Measurements from ENCODE around the gene NDUFC2.
"Not testable (repeated sequence)": the region's sequence is repeated elsewhere in the genome, so short reads cannot be mapped to it uniquely, and the experiment has no call there.

NDUFC2 gene

DNA sequence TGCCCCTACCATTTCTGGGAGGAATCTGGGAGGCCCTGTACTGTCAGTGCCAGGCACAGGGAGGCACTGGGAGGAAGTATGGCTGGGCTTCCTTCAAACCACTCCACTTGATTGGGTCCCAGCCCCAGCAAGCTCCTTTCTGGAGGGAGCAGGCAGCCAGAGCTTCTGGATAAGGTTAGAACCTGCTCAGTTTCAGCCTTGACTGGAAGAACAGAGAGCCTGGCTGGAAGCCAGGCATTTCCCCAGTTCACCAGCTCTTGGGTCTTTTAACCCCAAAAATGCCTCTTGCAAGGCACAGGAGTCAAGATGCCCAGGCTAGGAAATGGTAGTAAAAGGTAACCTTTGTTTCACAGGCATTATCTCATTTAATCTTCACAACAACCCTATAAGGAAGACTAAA, 47.6 kb downstream of the NDUFC2 start:
- no peaks in the 10 kb centered on the region for H3K36me3 ChIP-seq (ENCODE audit: control insufficient read depth in 2 of 2, insufficient read depth in 2 of 2, low read length in 2 of 2)
- no peak overlapping the region for H3K4me3 ChIP-seq (ENCODE audit: low read length in 2 of 2)
- H3K9me3 ChIP-seq (ENCODE audit: control insufficient read depth in 2 of 2, low read length in 2 of 2) = no peaks in the 10 kb centered on the region
- peaks cover 9 to 18% of the 10 kb centered on the region in 2 donors for H3K4me1 ChIP-seq (ENCODE audit: control insufficient read depth in 2 of 2, insufficient read depth in 2 of 2, low read length in 2 of 2)
- H3K27me3 ChIP-seq (ENCODE audit: control insufficient read depth in 2 of 2, insufficient read depth in 2 of 2, low read length in 2 of 2) = no peaks in the 10 kb centered on the region
- no peak overlapping the region for H3K9ac ChIP-seq (ENCODE audit: low read depth in 1 of 2, low read length in 2 of 2)
- H3K27ac ChIP-seq (ENCODE audit: low read depth in 2 of 2, low read length in 2 of 2) = no peak overlapping the region

DNA sequence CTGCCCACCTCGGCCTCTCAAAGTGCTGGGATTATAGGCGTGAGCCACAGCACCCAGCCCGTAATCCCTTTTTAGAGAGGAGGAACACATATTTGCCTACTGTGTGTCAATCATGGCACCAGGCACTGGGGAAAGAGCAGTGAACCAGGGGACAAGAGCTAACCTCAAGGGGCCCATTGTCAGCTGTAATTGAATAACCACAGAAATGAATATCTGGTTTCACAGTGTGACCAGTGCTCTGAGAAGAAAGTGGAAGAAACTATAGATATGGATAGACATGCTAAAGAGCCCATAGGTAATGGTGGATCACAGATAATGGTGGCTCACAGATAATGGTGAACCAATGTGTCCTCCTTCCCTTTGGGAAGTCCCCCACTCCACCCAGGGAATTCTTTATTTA, 48.0 kb downstream of the NDUFC2 start:
- no peak overlapping the region for H3K9ac ChIP-seq (ENCODE audit: low read depth in 1 of 2, low read length in 2 of 2)
- no peaks in the 10 kb centered on the region for H3K9me3 ChIP-seq (ENCODE audit: control insufficient read depth in 2 of 2, low read length in 2 of 2)
- H3K4me1 ChIP-seq (ENCODE audit: control insufficient read depth in 2 of 2, insufficient read depth in 2 of 2, low read length in 2 of 2) = peaks cover 6 to 14% of the 10 kb centered on the region in 2 donors
- no peaks in the 10 kb centered on the region for H3K36me3 ChIP-seq (ENCODE audit: control insufficient read depth in 2 of 2, insufficient read depth in 2 of 2, low read length in 2 of 2)
- H3K27ac ChIP-seq (ENCODE audit: low read depth in 2 of 2, low read length in 2 of 2) = no peak overlapping the region
- no peaks in the 10 kb centered on the region for H3K27me3 ChIP-seq (ENCODE audit: control insufficient read depth in 2 of 2, insufficient read depth in 2 of 2, low read length in 2 of 2)
- H3K4me3 ChIP-seq (ENCODE audit: low read length in 2 of 2) = no peak overlapping the region

DNA sequence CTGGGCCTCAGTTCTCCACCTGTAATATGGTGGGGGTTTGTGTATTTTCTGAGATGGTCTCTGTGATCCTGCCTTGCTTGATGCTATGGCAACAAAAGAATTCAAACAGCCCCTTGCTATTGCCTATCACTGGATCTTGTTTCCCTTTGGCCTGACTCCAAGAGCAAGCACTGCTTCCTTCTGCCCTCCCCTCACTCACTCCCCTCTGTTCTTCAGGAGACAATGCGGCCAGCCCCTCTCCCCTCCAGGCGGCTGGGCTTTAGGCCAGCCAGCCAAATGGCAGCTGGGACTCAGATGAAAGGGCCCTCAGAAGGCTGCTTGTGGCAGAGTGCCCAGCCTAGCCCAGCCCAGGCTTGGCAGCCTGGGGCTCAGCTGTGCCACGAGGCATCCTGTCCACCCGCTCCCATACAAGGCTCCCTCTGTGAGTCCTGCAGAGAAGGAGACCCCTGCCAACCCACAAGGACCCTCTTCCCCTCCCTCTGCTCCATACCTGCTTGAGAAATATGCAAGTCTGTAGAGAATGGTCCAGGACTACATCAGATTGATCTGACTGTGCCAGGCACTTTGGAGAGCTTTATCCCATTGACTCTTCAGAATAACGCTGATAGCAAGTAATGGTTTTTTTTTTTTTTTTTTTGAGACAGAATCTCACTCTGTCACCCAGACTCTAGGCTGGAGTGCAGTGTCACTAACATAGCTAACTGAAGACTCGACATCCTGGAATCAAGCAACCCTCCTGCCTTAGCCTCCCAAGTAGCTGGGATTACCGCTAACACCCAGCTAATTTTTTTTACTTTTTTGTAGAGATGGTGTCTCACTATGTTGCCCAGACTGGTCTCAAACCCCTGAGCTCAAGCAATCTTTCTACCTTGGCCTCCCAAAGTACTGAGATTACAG, 49.0 kb downstream of the NDUFC2 start:
- Histone ChIP-seq H3K27me3 (ENCODE audit: control insufficient read depth in 2 of 2, insufficient read depth in 2 of 2, low read length in 2 of 2) (no peaks in the 10 kb centered on the region), H3K4me1 (ENCODE audit: control insufficient read depth in 2 of 2, insufficient read depth in 2 of 2, low read length in 2 of 2) (peaks cover 5 to 11% of the 10 kb centered on the region in 2 donors), H3K36me3 (ENCODE audit: control insufficient read depth in 2 of 2, insufficient read depth in 2 of 2, low read length in 2 of 2) (no peaks in the 10 kb centered on the region), H3K9ac (ENCODE audit: low read depth in 1 of 2, low read length in 2 of 2) (no peak overlapping the region), H3K4me3 (ENCODE audit: low read length in 2 of 2) (no peak overlapping the region), H3K9me3 (ENCODE audit: control insufficient read depth in 2 of 2, low read length in 2 of 2) (no peaks in the 10 kb centered on the region), H3K27ac (ENCODE audit: low read depth in 2 of 2, low read length in 2 of 2) (no peak overlapping the region)

GRCh38 chr11:78028423-78028822, 51.2 kb downstream of the NDUFC2 start:
- not testable (repeated sequence) for H3K27me3 ChIP-seq (ENCODE audit: control insufficient read depth in 2 of 2, insufficient read depth in 2 of 2, low read length in 2 of 2); H3K36me3 ChIP-seq (ENCODE audit: control insufficient read depth in 2 of 2, insufficient read depth in 2 of 2, low read length in 2 of 2); H3K4me3 ChIP-seq (ENCODE audit: low read length in 2 of 2); H3K9me3 ChIP-seq (ENCODE audit: control insufficient read depth in 2 of 2, low read length in 2 of 2); H3K9ac ChIP-seq (ENCODE audit: low read depth in 1 of 2, low read length in 2 of 2); H3K27ac ChIP-seq (ENCODE audit: low read depth in 2 of 2, low read length in 2 of 2)
- H3K4me1 ChIP-seq (ENCODE audit: control insufficient read depth in 2 of 2, insufficient read depth in 2 of 2, low read length in 2 of 2) = peaks cover 5 to 11% of the 10 kb centered on the region in 2 donors

DNA sequence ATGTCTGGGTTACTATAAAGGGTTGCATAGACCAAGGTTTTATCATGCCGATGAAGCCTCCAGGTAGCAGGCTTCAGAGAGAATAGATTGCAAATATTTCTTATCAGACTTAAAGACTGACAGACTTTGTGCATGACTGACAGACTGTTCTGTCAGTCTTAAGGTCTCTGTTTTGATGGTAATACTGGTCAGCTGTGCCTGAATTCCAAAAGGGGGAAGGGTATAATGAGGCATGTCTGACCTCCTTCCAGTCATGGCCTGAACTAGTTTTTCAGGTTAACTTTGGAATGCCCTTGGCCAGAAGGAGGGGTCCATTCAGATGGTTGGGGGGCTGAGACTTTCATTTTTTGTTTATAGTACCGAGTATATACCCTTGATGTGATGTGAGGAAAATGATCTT, 51.9 kb downstream of the NDUFC2 start:
- no peaks in the 10 kb centered on the region for H3K36me3 ChIP-seq (ENCODE audit: control insufficient read depth in 2 of 2, insufficient read depth in 2 of 2, low read length in 2 of 2)
- H3K27ac ChIP-seq (ENCODE audit: low read depth in 2 of 2, low read length in 2 of 2) = no peak overlapping the region
- no peaks in the 10 kb centered on the region for H3K9me3 ChIP-seq (ENCODE audit: control insufficient read depth in 2 of 2, low read length in 2 of 2)
- peaks cover 5 to 11% of the 10 kb centered on the region in 2 donors for H3K4me1 ChIP-seq (ENCODE audit: control insufficient read depth in 2 of 2, insufficient read depth in 2 of 2, low read length in 2 of 2)
- no peak overlapping the region for H3K9ac ChIP-seq (ENCODE audit: low read depth in 1 of 2, low read length in 2 of 2)
- no peak overlapping the region for H3K4me3 ChIP-seq (ENCODE audit: low read length in 2 of 2)
- H3K27me3 ChIP-seq (ENCODE audit: control insufficient read depth in 2 of 2, insufficient read depth in 2 of 2, low read length in 2 of 2) = no peaks in the 10 kb centered on the region

DNA sequence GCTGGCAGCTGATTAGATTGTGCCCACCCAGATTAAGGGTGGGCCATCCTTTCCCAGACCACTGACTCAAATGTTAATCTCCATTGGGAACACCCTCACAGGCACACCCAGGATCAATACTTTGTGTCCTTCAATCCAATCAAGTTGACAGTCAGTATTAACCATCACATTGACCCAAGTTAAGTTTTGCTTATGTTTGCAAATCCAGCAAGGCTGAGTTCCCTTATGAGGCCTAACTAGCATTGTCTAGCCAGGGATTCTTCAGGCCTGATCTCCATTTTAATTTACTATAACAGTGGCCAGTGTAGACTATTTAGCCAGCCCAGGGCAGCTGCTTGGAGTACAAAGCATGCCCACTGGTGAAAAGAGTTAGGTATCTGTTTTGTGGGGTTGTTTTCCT, 54.3 kb downstream of the NDUFC2 start:
- Histone ChIP-seq H3K9ac (ENCODE audit: low read depth in 1 of 2, low read length in 2 of 2) (no peak overlapping the region), H3K4me3 (ENCODE audit: low read length in 2 of 2) (no peak overlapping the region), H3K27me3 (ENCODE audit: control insufficient read depth in 2 of 2, insufficient read depth in 2 of 2, low read length in 2 of 2) (peaks cover 0 to 2% of the 10 kb centered on the region in 2 donors), H3K36me3 (ENCODE audit: control insufficient read depth in 2 of 2, insufficient read depth in 2 of 2, low read length in 2 of 2) (no peaks in the 10 kb centered on the region), H3K27ac (ENCODE audit: low read depth in 2 of 2, low read length in 2 of 2) (no peak overlapping the region), H3K4me1 (ENCODE audit: control insufficient read depth in 2 of 2, insufficient read depth in 2 of 2, low read length in 2 of 2) (peaks cover under 1 to 10% of the 10 kb centered on the region in 2 donors), H3K9me3 (ENCODE audit: control insufficient read depth in 2 of 2, low read length in 2 of 2) (no peaks in the 10 kb centered on the region)

- Histone ChIP-seq H3K27me3 (ENCODE audit: control insufficient read depth in 2 of 2, insufficient read depth in 2 of 2, low read length in 2 of 2) (peaks cover 0 to 2% of the 10 kb centered on the region in 2 donors), H3K4me1 (ENCODE audit: control insufficient read depth in 2 of 2, insufficient read depth in 2 of 2, low read length in 2 of 2) (peaks cover 0 to 10% of the 10 kb centered on the region in 2 donors), H3K36me3 (ENCODE audit: control insufficient read depth in 2 of 2, insufficient read depth in 2 of 2, low read length in 2 of 2) (no peaks in the 10 kb centered on the region), H3K27ac (ENCODE audit: low read depth in 2 of 2, low read length in 2 of 2) (peak overlapping the region; percentile 64 to 72), H3K9me3 (ENCODE audit: control insufficient read depth in 2 of 2, low read length in 2 of 2) (no peaks in the 10 kb centered on the region), H3K9ac (ENCODE audit: low read depth in 1 of 2, low read length in 2 of 2) (peak overlapping the region in 1 of 2 donors; percentile 96), H3K4me3 (ENCODE audit: low read length in 2 of 2) (peak overlapping the region; percentile 77 to 87)
Observed at GRCh38 chr11:78023426-78023825, 56.2 kb downstream of the NDUFC2 start.

DNA sequence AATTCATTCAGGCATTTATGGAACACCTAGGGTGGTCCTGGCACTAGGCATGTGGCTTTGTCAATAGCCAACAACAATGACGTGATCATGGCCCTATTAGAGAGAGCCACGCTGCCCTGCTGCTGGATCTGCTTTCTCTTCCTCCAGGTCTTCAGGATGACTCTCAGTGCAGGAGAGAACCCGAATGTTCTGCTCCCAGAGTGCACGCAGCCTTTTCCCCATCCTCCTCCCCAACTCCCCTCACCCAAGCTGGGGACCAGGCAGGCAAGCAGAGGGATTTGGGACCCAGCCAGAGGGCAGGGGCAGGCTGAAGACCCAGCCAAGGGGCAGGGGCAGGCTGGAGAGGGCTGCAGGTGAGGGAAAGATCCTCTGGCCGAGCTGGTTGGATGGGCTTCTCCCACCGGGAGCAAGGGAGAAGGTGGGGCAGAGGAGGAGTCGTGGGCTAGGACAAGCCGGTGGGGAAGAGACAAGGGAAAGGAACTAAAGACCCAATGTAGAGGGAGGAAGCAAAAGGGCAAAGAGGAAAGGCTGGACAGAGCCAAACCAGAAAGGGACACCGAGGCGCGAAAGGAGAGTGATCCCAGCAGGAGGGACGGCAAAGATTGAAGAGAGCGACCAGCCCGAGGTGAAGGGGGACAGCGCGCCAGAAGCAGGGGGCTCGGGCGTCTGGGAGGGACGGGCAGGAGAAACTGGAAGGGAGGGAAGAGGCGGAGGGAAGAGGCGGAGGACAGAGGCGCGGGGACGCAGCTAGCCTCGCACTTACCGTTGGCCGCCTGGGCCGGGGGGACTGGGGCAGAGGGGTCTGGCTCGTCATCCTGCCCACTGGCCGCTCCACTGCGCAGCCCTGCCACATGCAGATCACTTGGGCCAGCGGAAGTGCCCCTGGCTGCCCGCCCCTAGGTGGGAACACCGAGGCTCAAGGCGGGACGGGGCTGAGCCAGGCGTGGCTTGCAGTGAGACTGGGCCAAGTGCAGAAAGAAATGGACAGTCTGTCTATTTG, 57.0 kb downstream of the NDUFC2 start, which contains the start of gene KCTD14:
KCTD14 (minus strand) TSS at position 880 of the 1,000 bp plus-strand sequence; CDS start at position 853, 27 bp downstream.
- H3K27me3 ChIP-seq (ENCODE audit: control insufficient read depth in 2 of 2, insufficient read depth in 2 of 2, low read length in 2 of 2) = peaks cover 0 to 2% of the 10 kb centered on the region in 2 donors
- H3K4me1 ChIP-seq (ENCODE audit: control insufficient read depth in 2 of 2, insufficient read depth in 2 of 2, low read length in 2 of 2) = peaks cover 0 to 10% of the 10 kb centered on the region in 2 donors
- H3K9ac ChIP-seq (ENCODE audit: low read depth in 1 of 2, low read length in 2 of 2) = peak within 1 kb of the TSS; percentile 74 to 96
- no peaks in the 10 kb centered on the region for H3K9me3 ChIP-seq (ENCODE audit: control insufficient read depth in 2 of 2, low read length in 2 of 2)
- H3K27ac ChIP-seq (ENCODE audit: low read depth in 2 of 2, low read length in 2 of 2) = peak within 1 kb of the TSS; percentile 64 to 72
- H3K4me3 ChIP-seq (ENCODE audit: low read length in 2 of 2) = peak within 1 kb of the TSS; percentile 77 to 87
- no peaks in the 10 kb centered on the region for H3K36me3 ChIP-seq (ENCODE audit: control insufficient read depth in 2 of 2, insufficient read depth in 2 of 2, low read length in 2 of 2)

DNA sequence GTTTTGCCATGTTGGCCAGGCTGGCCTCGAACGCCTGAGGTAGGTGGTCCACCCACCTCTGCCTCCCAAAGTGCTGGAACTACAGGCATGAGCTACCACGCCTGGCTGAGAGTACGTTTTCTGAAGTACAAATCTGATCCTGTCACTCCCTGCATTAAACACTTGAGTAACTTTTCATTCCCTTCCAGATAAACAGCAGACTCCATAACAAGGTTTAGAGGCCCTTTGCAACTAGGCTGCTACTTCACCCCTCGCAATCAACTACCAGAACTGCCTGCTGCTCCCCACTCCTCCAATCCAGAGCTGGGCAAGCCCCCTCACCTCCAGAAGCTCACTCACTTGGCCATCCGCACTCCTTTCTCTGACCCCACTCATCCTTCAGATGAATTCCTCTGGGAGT, 58.1 kb downstream of the NDUFC2 start:
- H3K27ac ChIP-seq (ENCODE audit: low read depth in 2 of 2, low read length in 2 of 2) = no peak overlapping the region
- peaks cover 0 to 10% of the 10 kb centered on the region in 2 donors for H3K4me1 ChIP-seq (ENCODE audit: control insufficient read depth in 2 of 2, insufficient read depth in 2 of 2, low read length in 2 of 2)
- peaks cover 0 to 2% of the 10 kb centered on the region in 2 donors for H3K27me3 ChIP-seq (ENCODE audit: control insufficient read depth in 2 of 2, insufficient read depth in 2 of 2, low read length in 2 of 2)
- peaks cover 0 to 4% of the 10 kb centered on the region in 2 donors for H3K36me3 ChIP-seq (ENCODE audit: control insufficient read depth in 2 of 2, insufficient read depth in 2 of 2, low read length in 2 of 2)
- no peak overlapping the region for H3K4me3 ChIP-seq (ENCODE audit: low read length in 2 of 2)
- H3K9ac ChIP-seq (ENCODE audit: low read depth in 1 of 2, low read length in 2 of 2) = no peak overlapping the region
- no peaks in the 10 kb centered on the region for H3K9me3 ChIP-seq (ENCODE audit: control insufficient read depth in 2 of 2, low read length in 2 of 2)

Measured in mucosa of rectum (tissue), 2 donors.